Measurements from ENCODE around the gene ELP5.

The ELP5 gene

DNA sequence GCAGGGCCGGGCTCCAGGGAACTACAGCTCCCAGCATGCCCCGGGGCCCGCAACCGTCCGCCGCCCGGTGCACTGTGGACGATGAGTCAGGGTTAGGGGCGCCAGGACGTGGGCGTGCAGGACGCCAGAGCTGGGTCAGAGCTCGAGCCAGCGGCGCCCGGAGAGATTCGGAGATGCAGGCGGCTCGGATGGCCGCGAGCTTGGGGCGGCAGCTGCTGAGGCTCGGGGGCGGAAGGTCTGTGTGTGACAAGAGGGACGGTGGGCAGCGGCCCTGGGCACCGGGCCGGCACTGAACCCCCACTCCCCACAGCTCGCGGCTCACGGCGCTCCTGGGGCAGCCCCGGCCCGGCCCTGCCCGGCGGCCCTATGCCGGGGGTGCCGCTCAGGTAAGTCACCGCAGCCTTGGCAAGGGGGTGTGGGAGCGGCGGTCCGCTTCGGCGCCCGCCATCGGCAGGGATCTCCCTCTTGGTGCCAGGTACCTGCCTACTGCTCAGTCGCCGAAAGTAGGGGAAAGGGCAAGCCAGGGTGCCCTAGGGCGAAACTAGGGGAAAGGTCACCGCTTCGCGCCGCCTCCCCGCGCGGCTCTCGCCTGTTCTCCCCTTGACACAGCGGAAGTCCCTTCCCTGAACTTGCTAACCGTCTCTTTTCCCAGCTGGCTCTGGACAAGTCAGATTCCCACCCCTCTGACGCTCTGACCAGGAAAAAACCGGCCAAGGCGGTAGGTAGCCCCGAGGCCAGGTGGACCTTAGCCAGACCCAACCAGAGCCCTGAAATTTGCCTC lies 32.0 kb upstream of the ELP5 start, which contains the start of the genes ACADVL and DLG4 (continued):
- TF ChIP-seq, protein P1, sequence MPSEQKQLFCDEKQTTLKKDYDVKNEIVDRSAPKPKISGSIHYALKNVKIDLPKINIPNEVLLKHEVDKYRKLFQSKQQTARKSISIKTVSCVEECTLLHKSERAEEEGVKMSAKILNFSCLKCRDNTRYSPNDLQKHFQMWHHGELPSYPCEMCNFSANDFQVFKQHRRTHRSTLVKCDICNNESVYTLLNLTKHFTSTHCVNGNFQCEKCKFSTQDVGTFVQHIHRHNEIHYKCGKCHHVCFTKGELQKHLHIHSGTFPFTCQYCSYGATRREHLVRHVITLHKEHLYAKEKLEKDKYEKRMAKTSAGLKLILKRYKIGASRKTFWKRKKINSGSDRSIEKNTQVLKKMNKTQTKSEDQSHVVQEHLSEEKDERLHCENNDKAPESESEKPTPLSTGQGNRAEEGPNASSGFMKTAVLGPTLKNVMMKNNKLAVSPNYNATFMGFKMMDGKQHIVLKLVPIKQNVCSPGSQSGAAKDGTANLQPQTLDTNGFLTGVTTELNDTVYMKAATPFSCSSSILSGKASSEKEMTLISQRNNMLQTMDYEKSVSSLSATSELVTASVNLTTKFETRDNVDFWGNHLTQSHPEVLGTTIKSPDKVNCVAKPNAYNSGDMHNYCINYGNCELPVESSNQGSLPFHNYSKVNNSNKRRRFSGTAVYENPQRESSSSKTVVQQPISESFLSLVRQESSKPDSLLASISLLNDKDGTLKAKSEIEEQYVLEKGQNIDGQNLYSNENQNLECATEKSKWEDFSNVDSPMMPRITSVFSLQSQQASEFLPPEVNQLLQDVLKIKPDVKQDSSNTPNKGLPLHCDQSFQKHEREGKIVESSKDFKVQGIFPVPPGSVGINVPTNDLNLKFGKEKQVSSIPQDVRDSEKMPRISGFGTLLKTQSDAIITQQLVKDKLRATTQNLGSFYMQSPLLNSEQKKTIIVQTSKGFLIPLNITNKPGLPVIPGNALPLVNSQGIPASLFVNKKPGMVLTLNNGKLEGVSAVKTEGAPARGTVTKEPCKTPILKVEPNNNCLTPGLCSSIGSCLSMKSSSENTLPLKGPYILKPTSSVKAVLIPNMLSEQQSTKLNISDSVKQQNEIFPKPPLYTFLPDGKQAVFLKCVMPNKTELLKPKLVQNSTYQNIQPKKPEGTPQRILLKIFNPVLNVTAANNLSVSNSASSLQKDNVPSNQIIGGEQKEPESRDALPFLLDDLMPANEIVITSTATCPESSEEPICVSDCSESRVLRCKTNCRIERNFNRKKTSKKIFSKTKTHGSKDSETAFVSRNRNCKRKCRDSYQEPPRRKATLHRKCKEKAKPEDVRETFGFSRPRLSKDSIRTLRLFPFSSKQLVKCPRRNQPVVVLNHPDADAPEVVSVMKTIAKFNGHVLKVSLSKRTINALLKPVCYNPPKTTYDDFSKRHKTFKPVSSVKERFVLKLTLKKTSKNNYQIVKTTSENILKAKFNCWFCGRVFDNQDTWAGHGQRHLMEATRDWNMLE (tag by site-specific recombination; conservative IDR thresholded peaks at IDR 0.05; ENCODE audit: low read depth), result no peak
- TF ChIP-seq ZNF558 (tag by site-specific recombination; IDR thresholded peaks at IDR 0.05), result no peak
- TF ChIP-seq ZNF777 (tag by site-specific recombination; IDR thresholded peaks at IDR 0.05; ENCODE audit: borderline replicate concordance), result no peak
- TF ChIP-seq ZNF544 (tag by site-specific recombination; IDR thresholded peaks at IDR 0.05), result no peak
- no peak for TF ChIP-seq ZNF654 (tag by site-specific recombination; IDR thresholded peaks at IDR 0.05; ENCODE audit: low read depth)

DNA sequence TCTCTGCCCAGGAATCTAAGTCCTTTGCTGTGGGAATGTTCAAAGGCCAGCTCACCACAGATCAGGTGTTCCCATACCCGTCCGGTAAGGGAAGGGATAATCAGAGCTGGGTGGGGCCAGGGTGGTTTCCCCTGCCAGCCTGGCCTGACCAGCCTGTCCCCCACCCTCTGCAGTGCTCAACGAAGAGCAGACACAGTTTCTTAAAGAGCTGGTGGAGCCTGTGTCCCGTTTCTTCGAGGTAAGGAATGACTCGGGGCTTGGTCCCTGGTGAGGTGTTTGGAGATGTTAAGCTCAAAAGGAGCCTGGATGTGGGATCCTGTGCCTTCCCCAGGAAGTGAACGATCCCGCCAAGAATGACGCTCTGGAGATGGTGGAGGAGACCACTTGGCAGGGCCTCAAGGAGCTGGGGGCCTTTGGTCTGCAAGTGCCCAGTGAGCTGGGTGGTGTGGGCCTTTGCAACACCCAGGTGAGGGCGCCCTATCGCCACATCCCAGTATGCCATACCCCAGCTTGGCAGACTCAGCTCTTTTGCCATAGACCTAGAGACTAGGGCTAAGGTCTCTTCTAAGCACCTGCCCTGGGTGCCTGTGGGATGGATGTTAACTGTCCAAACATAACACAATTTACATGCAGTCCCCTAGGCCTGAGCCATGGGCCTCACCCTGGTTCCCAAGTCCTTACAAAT lies 31.3 kb upstream of the ELP5 start:
- H3K9me3 ChIP-seq (ENCODE audit: control insufficient read depth, insufficient read depth, low read depth, low read length), result no peaks in the 10 kb centered on the region
- POLR2A ChIA-PET, result interaction anchor here (0.5 to 9.8 kb wide), 18 partner anchors 13 to 937 kb away, joined by 3 to 284 read pairs (median 6); partner anchors contain the start of genes CTDNEP1, DVL2, ELP5 and GABARAP
- CTCF ChIA-PET, result interaction anchor here (0.6 to 4.2 kb wide), 17 partner anchors 10 to 174 kb away, joined by 3 to 34 read pairs (median 6); partner anchors contain the start of genes DVL2, GABARAP, PHF23 and SLC2A4
- peak overlapping the region; percentile 83 for H3K4me3 ChIP-seq (ENCODE audit: low read depth, low read length)
- peaks cover 7% of the 10 kb centered on the region; the same call in 1 of the 2 replicates for H3K4me1 ChIP-seq (ENCODE audit: control insufficient read depth, insufficient read depth, low read length)
- H3K36me3 ChIP-seq (ENCODE audit: control insufficient read depth in 2 of 2, insufficient read depth in 1 of 2, low read length in 2 of 2), result peaks cover 20 to 48% of the 10 kb centered on the region in 2 experiments; a peak in 2 of 3 replicates
- H3K27ac ChIP-seq (ENCODE audit: extremely low read depth, low read depth, low read length), result peak overlapping the region; percentile 83; the same call in 1 of the 2 replicates
- TF ChIP-seq ZNF501 (tag by site-specific recombination; IDR thresholded peaks at IDR 0.05) (0 out of 2 replicates have a peak, but pooled peaks have one; percentile 13), ZNF549 (tag by site-specific recombination; IDR thresholded peaks at IDR 0.05) (no peak), WT1 (tag by site-specific recombination; IDR thresholded peaks at IDR 0.05) (no peak), ZNF354C (tag by site-specific recombination; IDR thresholded peaks at IDR 0.05; ENCODE audit: borderline replicate concordance, low read depth) (no peak), GLIS2 (tag by site-specific recombination; IDR thresholded peaks at IDR 0.05) (no peak), HOXA7 (CRISPR knock-in tag; IDR thresholded peaks at IDR 0.05; ENCODE audit: borderline replicate concordance) (no peak)
- TF ChIP-seq, protein P2, sequence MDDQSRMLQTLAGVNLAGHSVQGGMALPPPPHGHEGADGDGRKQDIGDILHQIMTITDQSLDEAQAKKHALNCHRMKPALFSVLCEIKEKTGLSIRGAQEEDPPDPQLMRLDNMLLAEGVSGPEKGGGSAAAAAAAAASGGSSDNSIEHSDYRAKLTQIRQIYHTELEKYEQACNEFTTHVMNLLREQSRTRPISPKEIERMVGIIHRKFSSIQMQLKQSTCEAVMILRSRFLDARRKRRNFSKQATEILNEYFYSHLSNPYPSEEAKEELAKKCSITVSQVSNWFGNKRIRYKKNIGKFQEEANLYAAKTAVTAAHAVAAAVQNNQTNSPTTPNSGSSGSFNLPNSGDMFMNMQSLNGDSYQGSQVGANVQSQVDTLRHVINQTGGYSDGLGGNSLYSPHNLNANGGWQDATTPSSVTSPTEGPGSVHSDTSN (CRISPR knock-in tag; IDR thresholded peaks at IDR 0.05), result 0 out of 2 replicates have a peak, but pooled peaks have one; percentile 39
- TF ChIP-seq, protein P3, sequence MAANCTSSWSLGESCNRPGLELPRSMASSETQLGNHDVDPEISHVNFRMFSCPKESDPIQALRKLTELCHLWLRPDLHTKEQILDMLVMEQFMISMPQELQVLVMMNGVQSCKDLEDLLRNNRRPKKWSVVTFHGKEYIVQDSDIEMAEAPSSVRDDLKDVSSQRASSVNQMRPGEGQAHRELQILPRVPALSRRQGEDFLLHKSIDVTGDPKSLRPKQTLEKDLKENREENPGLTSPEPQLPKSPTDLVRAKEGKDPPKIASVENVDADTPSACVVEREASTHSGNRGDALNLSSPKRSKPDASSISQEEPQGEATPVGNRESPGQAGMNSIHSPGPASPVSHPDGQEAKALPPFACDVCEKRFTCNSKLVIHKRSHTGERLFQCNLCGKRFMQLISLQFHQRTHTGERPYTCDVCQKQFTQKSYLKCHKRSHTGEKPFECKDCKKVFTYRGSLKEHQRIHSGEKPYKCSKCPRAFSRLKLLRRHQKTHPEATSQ (tag by site-specific recombination; IDR thresholded peaks at IDR 0.05), result no peak
- TF ChIP-seq, protein P4, sequence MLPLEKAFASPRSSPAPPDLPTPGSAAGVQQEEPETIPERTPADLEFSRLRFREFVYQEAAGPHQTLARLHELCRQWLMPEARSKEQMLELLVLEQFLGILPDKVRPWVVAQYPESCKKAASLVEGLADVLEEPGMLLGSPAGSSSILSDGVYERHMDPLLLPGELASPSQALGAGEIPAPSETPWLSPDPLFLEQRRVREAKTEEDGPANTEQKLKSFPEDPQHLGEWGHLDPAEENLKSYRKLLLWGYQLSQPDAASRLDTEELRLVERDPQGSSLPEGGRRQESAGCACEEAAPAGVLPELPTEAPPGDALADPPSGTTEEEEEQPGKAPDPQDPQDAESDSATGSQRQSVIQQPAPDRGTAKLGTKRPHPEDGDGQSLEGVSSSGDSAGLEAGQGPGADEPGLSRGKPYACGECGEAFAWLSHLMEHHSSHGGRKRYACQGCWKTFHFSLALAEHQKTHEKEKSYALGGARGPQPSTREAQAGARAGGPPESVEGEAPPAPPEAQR (tag by site-specific recombination; IDR thresholded peaks at IDR 0.05), result no peak
- TF ChIP-seq, protein P5, sequence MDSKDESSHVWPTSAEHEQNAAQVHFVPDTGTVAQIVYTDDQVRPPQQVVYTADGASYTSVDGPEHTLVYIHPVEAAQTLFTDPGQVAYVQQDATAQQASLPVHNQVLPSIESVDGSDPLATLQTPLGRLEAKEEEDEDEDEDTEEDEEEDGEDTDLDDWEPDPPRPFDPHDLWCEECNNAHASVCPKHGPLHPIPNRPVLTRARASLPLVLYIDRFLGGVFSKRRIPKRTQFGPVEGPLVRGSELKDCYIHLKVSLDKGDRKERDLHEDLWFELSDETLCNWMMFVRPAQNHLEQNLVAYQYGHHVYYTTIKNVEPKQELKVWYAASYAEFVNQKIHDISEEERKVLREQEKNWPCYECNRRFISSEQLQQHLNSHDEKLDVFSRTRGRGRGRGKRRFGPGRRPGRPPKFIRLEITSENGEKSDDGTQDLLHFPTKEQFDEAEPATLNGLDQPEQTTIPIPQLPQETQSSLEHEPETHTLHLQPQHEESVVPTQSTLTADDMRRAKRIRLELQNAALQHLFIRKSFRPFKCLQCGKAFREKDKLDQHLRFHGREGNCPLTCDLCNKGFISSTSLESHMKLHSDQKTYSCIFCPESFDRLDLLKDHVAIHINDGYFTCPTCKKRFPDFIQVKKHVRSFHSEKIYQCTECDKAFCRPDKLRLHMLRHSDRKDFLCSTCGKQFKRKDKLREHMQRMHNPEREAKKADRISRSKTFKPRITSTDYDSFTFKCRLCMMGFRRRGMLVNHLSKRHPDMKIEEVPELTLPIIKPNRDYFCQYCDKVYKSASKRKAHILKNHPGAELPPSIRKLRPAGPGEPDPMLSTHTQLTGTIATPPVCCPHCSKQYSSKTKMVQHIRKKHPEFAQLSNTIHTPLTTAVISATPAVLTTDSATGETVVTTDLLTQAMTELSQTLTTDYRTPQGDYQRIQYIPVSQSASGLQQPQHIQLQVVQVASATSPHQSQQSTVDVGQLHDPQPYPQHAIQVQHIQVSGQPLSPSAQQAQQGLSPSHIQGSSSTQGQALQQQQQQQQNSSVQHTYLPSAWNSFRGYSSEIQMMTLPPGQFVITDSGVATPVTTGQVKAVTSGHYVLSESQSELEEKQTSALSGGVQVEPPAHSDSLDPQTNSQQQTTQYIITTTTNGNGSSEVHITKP (tag by site-specific recombination; IDR thresholded peaks at IDR 0.05), result peak; percentile 89
- TF ChIP-seq, protein P6, sequence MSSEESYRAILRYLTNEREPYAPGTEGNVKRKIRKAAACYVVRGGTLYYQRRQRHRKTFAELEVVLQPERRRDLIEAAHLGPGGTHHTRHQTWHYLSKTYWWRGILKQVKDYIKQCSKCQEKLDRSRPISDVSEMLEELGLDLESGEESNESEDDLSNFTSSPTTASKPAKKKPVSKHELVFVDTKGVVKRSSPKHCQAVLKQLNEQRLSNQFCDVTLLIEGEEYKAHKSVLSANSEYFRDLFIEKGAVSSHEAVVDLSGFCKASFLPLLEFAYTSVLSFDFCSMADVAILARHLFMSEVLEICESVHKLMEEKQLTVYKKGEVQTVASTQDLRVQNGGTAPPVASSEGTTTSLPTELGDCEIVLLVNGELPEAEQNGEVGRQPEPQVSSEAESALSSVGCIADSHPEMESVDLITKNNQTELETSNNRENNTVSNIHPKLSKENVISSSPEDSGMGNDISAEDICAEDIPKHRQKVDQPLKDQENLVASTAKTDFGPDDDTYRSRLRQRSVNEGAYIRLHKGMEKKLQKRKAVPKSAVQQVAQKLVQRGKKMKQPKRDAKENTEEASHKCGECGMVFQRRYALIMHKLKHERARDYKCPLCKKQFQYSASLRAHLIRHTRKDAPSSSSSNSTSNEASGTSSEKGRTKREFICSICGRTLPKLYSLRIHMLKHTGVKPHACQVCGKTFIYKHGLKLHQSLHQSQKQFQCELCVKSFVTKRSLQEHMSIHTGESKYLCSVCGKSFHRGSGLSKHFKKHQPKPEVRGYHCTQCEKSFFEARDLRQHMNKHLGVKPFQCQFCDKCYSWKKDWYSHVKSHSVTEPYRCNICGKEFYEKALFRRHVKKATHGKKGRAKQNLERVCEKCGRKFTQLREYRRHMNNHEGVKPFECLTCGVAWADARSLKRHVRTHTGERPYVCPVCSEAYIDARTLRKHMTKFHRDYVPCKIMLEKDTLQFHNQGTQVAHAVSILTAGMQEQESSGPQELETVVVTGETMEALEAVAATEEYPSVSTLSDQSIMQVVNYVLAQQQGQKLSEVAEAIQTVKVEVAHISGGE (tag by site-specific recombination; conservative IDR thresholded peaks at IDR 0.05; ENCODE audit: low read depth), result no peak
